Left colon (tissue), 2 donors: ENCODE measurements around the gene BEST4. TPM values are rescaled to one million over a fixed set of nuclear protein-coding genes. Genes with fewer than 3 reads are reported as not detected.
"Not testable (repeated sequence)": the region's sequence is repeated elsewhere in the genome, so short reads cannot be mapped to it uniquely, and the experiment has no call there.

Experiments used
- ATAC-seq: fragments of 200-7000 bp; cut with Tn5 transposase; one replicate; pipeline ENCODE4 v1.9.1; 2020; ENCODE audit warnings: mild to moderate bottlenecking, moderate library complexity
- DNase-seq, 2 donors: peaks; one replicate each; pipeline ENCODE4 v3.0.0-alpha.2; 2020
- intact Hi-C, 2 donors: fragments of 100-400 bp; cut with DNase I in 1 of 2; cut with micrococcal nuclease in 1 of 2; formaldehyde crosslinking; loops; one replicate each; pipeline versions ENCODE4 v1.11.2 to v1.14.0; 2022; cut with DNase I, micrococcal nuclease
- total RNA-seq, 2 donors: library from RNA; stranded (reverse); fragmentation: NEBNext Ultra II Directional; extraction: Animal tissue kit (Norgen Biotek cat#: 25700); gene quantifications; one replicate each; pipeline ENCODE4 v1.2.1, GENCODE V29; 2021
- donor health status: DM: no; HTN: no; CAD: no.
- donor health status: DM: yes; HTN: yes; CAD: no.

BEST4 gene
- total RNA-seq, 2 donors from 2014 or later, result 113 to 120 TPM

GRCh38 chr1:44786138-44786840 is 1.7 kb downstream of the BEST4 start:
- intact Hi-C loops, result loop anchor here in 1 of 2 donors (10.0 kb wide), 1 partner anchor 49 kb away; no protein-coding TSS in a partner anchor
- peak; percentile 73 for ATAC-seq
- peak in 1 of 2 donors; percentile 80 for DNase-seq

GRCh38 chr1:44785501-44786137 is 2.4 kb downstream of the BEST4 start:
- intact Hi-C loops, result loop anchor here in 1 of 2 donors (10.0 kb wide), 1 partner anchor 49 kb away; no protein-coding TSS in a partner anchor
- peak in 1 of 2 donors; percentile 18 for DNase-seq
- no peak for ATAC-seq

- ATAC-seq (no peak), DNase-seq (peak in 1 of 2 donors; percentile 22)
- intact Hi-C loops, result loop anchor here in 1 of 2 donors (10.0 kb wide), 1 partner anchor 50 kb away; no protein-coding TSS in a partner anchor
These were observed 3.0 kb downstream of the BEST4 start for GRCh38 chr1:44785029-44785380.

- ATAC-seq (peak; percentile 17), DNase-seq (peak; percentile 31 to 46)
- intact Hi-C loops, result loop anchor here in 1 of 2 donors (10.0 kb wide), 1 partner anchor 50 kb away; no protein-coding TSS in a partner anchor
These were observed 3.6 kb downstream of the BEST4 start for GRCh38 chr1:44784094-44785028.

- ATAC-seq, result no peak
- no peak for DNase-seq
- intact Hi-C loops, result loop anchor here in 1 of 2 donors (10.0 kb wide), 1 partner anchor 51 kb away; no protein-coding TSS in a partner anchor
These were observed 4.3 kb downstream of the BEST4 start for GRCh38 chr1:44783697-44784093.

GRCh38 chr1:44780583-44781121 is 7.3 kb downstream of the BEST4 start:
- no peak for DNase-seq
- ATAC-seq, result no peak
- intact Hi-C loops, result loop anchor here in 1 of 2 donors (10.0 kb wide), 1 partner anchor 54 kb away; no protein-coding TSS in a partner anchor

GRCh38 chr1:44778705-44779576 is 9.0 kb downstream of the BEST4 start:
- DNase-seq, result no peak
- no peak for ATAC-seq
- intact Hi-C loops, result no loop called here

GRCh38 chr1:44777969-44778635 is 9.9 kb downstream of the BEST4 start:
- ATAC-seq, result no peak
- intact Hi-C loops, result no loop called here
- DNase-seq, result no peak

- DNase-seq (no peak), ATAC-seq (no peak)
- intact Hi-C loops, result no loop called here
These were observed 10.4 kb downstream of the BEST4 start for GRCh38 chr1:44777547-44777946.

- DNase-seq, result no peak
- ATAC-seq, result no peak
- intact Hi-C loops, result no loop called here
These were observed 11.3 kb downstream of the BEST4 start for GRCh38 chr1:44776730-44777068.

GRCh38 chr1:44775930-44776729 is 11.8 kb downstream of the BEST4 start:
- intact Hi-C loops, result no loop called here
- DNase-seq, result peak; percentile 36 to 57
- peak; percentile 53 for ATAC-seq

GRCh38 chr1:44775078-44775929 is 12.7 kb downstream of the BEST4 start, which contains the start of gene RPS8:
TSS of gene RPS8 (plus strand) at chr1:44775540. CDS start at chr1:44775597, 57 bp downstream.
- peak; percentile 93 to 94 for DNase-seq
- ATAC-seq, result peak; percentile 89
- intact Hi-C loops, result no loop called here

- DNase-seq, intact Hi-C loops, ATAC-seq: not testable (repeated sequence)
These were observed 21.5 kb downstream of the BEST4 start for GRCh38 chr1:44766421-44766820.

GRCh38 chr1:44760876-44761275 is 27.1 kb downstream of the BEST4 start:
- DNase-seq (no peak), ATAC-seq (no peak)
- intact Hi-C loops, result no loop called here

- DNase-seq (no peak), ATAC-seq (no peak)
- intact Hi-C loops, result no loop called here
These were observed 28.9 kb downstream of the BEST4 start for GRCh38 chr1:44759077-44759476.

- ATAC-seq, result no peak
- intact Hi-C loops, result no loop called here
- DNase-seq, result no peak
These were observed 30.6 kb downstream of the BEST4 start for GRCh38 chr1:44757420-44757819.
